ENCODE results near the gene CCDC60. TPM values are rescaled to one million over a fixed set of nuclear protein-coding genes. Genes with fewer than 3 reads are reported as not detected.

The CCDC60 gene
- total RNA-seq, 3 donors from 2014 or later, result not detected

DNA sequence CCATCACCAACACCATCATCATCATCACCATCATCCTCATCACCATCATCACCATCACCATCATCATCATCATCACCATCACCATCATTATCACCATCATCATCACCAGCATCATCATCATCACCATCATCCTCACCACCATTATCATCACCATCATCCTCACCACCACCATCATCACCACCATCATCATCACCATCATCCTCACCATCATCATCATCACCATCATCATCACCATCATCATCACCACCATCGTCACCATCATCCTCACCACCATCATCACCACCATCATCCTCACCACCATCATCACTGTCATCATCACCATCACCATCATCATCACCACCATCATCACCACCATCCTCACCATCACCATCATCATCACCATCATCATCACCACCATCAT, 146.0 kb downstream of the CCDC60 start:
- Histone ChIP-seq H3K27ac (no peak overlapping the region), H3K27me3 (peaks cover 0 to 5% of the 10 kb centered on the region in 2 donors), H3K4me3 (no peak overlapping the region), H3K9me3 (peaks cover 0 to 4% of the 10 kb centered on the region in 2 donors), H3K4me1 (no peaks in the 10 kb centered on the region), H3K36me3 (no peaks in the 10 kb centered on the region)
- no peak for DNase-seq (ENCODE audit: low spot score in 2 of 2)
- TF ChIP-seq POLR2A (IDR thresholded peaks at IDR 0.05) (no peak), CTCF (IDR thresholded peaks at IDR 0.05) (no peak), POLR2AphosphoS5 (IDR thresholded peaks at IDR 0.05) (no peak)
- intact Hi-C loops (cut with DNase I; ENCODE audit: low total_unique reads), result no loop called here

- intact Hi-C loops (cut with DNase I; ENCODE audit: low total_unique reads), result no loop called here
- Histone ChIP-seq H3K4me1 (no peaks in the 10 kb centered on the region), H3K27ac (no peak overlapping the region), H3K4me3 (no peak overlapping the region), H3K27me3 (peaks cover 0 to 5% of the 10 kb centered on the region in 2 donors), H3K36me3 (no peaks in the 10 kb centered on the region), H3K9me3 (peaks cover 0 to 7% of the 10 kb centered on the region in 2 donors)
- DNase-seq (ENCODE audit: low spot score in 2 of 2), result no peak
- TF ChIP-seq CTCF (IDR thresholded peaks at IDR 0.05) (no peak), POLR2A (IDR thresholded peaks at IDR 0.05) (no peak), POLR2AphosphoS5 (IDR thresholded peaks at IDR 0.05) (no peak)
Measured at GRCh38 chr12:119486599-119487154, 152.1 kb downstream of the CCDC60 start.

DNA sequence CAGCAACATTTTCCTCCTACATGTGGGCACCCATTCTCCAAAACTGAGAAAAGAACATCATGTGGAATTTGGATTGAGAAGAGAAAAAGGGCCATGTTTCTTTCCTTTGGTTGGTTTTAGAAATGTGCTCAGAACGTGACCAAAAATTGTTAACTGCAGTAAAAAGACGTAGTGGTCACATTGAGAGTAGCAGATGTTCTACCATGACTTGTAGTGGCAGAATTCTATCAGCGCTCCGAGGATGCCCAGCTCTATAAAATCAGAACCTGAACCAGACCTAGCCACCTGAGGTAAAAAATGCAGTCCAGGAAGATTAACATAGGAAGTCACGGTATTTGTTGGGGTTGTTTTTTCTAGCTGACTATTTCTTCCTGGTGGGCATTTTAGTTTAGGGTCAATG, 157.3 kb downstream of the CCDC60 start:
- no peak for TF ChIP-seq POLR2AphosphoS5 (IDR thresholded peaks at IDR 0.05)
- H3K27ac ChIP-seq, result no peak overlapping the region
- no peak overlapping the region for H3K4me3 ChIP-seq
- H3K4me1 ChIP-seq, result no peaks in the 10 kb centered on the region
- H3K9me3 ChIP-seq, result peaks cover 0 to 7% of the 10 kb centered on the region in 2 donors
- intact Hi-C loops (cut with DNase I; ENCODE audit: low total_unique reads), result no loop called here
- no peak for DNase-seq (ENCODE audit: low spot score in 2 of 2)
- H3K27me3 ChIP-seq, result peaks cover 0 to 2% of the 10 kb centered on the region in 2 donors
- no peaks in the 10 kb centered on the region for H3K36me3 ChIP-seq

GRCh38 chr12:119500209-119500608, 165.7 kb downstream of the CCDC60 start:
- intact Hi-C loops (cut with DNase I; ENCODE audit: low total_unique reads), result no loop called here
- H3K36me3 ChIP-seq, result no peaks in the 10 kb centered on the region
- H3K27ac ChIP-seq, result no peak overlapping the region
- no peak for DNase-seq (ENCODE audit: low spot score in 2 of 2)
- H3K27me3 ChIP-seq, result peaks cover 0 to 22% of the 10 kb centered on the region in 2 donors
- H3K4me1 ChIP-seq, result no peaks in the 10 kb centered on the region
- TF ChIP-seq POLR2AphosphoS5 (IDR thresholded peaks at IDR 0.05) (no peak), POLR2A (IDR thresholded peaks at IDR 0.05) (no peak), CTCF (IDR thresholded peaks at IDR 0.05) (no peak)
- H3K9me3 ChIP-seq, result no peaks in the 10 kb centered on the region
- no peak overlapping the region for H3K4me3 ChIP-seq

GRCh38 chr12:119501052-119501451, 166.5 kb downstream of the CCDC60 start:
- H3K4me1 ChIP-seq, result no peaks in the 10 kb centered on the region
- H3K27ac ChIP-seq, result no peak overlapping the region
- no peak overlapping the region for H3K4me3 ChIP-seq
- peaks cover 0 to 22% of the 10 kb centered on the region in 2 donors for H3K27me3 ChIP-seq
- no peaks in the 10 kb centered on the region for H3K9me3 ChIP-seq
- intact Hi-C loops (cut with DNase I; ENCODE audit: low total_unique reads), result no loop called here
- TF ChIP-seq CTCF (IDR thresholded peaks at IDR 0.05) (no peak), POLR2A (IDR thresholded peaks at IDR 0.05) (no peak), POLR2AphosphoS5 (IDR thresholded peaks at IDR 0.05) (no peak)
- DNase-seq (ENCODE audit: low spot score in 2 of 2), result no peak
- no peaks in the 10 kb centered on the region for H3K36me3 ChIP-seq

DNA sequence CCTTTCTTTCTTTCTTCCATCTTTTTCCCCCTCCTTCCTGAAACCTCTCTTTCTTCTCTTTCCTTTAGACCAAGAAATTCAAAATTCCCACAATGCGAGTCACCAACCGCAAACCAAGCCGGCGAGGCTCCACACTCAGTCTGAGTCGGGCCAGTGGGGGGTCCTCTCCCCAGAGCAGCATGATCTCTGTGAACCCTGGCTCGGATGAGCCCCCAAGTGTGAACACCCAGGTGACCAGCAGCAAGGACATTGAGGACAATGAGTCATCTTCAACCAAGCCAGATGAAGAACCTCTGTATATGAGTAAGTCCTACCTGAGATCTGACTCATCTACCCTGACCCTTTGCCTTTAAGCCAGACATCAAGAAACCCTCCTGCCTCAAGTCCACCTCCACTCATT, 170.5 kb downstream of the CCDC60 start:
- no peak for TF ChIP-seq CTCF (IDR thresholded peaks at IDR 0.05)
- Histone ChIP-seq H3K36me3 (no peaks in the 10 kb centered on the region), H3K4me3 (no peak overlapping the region), H3K27ac (no peak overlapping the region), H3K9me3 (no peaks in the 10 kb centered on the region), H3K27me3 (peaks cover 0 to 8% of the 10 kb centered on the region in 2 donors), H3K4me1 (no peaks in the 10 kb centered on the region)
- no peak for DNase-seq (ENCODE audit: low spot score in 2 of 2)
- intact Hi-C loops (cut with DNase I; ENCODE audit: low total_unique reads), result no loop called here

Measured in breast epithelium (tissue), 4 donors.